ENCODE results near the gene TACC2.

The TACC2 gene

DNA sequence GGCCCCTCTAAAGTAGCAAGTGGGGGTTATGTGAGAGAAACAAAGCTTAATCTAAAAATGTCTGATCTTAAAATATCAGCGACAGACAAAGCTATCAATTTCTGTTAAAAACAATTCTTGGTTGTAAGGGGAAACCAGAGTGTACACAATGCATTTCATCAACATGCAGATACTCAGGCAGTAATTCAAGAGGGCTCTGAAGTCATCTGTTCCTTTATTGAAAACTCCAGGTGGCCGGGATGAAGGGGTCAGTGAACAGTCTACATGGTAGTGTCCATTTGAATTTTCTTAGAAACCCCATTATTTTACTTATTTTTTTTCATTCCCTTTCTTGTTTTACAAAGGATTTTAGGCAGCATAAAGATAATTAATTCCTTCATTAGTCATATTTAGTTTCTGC lies 245.5 kb downstream of the TACC2 start:
- peak; percentile 48 for DNase-seq

DNA sequence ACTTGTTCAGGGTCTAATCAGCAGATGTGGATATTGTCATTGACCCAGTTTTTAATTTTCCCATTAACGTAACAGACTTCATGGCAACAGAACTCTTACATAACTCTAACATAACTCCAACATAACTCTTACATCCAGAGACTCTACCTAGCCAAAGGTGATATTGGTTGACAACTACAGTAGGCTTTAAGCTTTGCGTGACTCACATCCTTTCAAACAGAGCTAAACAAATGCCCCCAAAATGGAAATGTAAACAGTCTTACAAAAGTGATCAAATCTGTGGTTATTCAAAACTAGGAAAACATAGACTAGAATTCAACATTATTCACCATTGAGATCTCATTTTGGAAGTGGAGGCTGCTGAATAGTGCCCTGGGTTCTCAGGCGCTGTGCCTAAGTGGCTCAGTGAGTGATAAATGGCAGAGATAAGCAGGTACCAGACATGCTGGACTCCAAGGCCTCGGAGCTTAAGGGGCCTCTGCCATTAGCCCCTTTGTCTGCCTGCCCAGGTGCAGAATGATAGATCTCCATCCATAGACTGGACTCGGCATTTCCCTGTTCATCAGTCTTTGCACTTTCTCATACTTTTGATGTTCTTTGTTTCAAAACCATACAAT lies 247.8 kb downstream of the TACC2 start:
- DNase-seq = no peak

GRCh38 chr10:122237331-122237990 lies 248.5 kb downstream of the TACC2 start:
- no peak for DNase-seq

- no peak for DNase-seq
Measured at GRCh38 chr10:122239578-122240257, 250.8 kb downstream of the TACC2 start.

- DNase-seq = no peak
Measured at GRCh38 chr10:122240401-122240800, 251.4 kb downstream of the TACC2 start.

GRCh38 chr10:122241836-122242235 lies 252.9 kb downstream of the TACC2 start:
- DNase-seq = no peak

- DNase-seq = peak; percentile 48
Measured at GRCh38 chr10:122243550-122243949, 254.6 kb downstream of the TACC2 start.

GRCh38 chr10:122244001-122244975 lies 255.3 kb downstream of the TACC2 start:
- DNase-seq = no peak

DNA sequence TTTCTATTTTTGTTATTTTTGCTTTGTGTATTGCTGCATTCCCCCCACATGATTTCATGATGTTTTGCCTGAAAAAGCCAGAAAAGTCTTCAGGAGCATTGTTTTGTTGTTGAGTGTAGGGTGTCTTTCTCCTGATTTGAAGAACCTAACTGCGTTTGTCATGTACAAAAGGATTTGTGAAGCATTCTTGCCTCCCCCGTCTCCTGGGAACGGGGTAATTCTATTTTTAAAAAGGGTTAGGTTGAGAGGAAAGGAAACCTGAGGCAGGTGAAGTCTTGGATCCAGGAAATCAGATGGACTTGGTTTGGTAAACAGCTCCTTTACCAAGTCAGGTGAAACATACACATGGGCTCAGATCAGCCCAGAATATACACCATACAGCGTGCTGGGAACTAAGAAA lies 256.2 kb downstream of the TACC2 start:
- no peak for DNase-seq

GRCh38 chr10:122245897-122246296 lies 256.9 kb downstream of the TACC2 start:
- DNase-seq = no peak

GRCh38 chr10:122246830-122247520 lies 258.0 kb downstream of the TACC2 start:
- no peak for DNase-seq

DNA sequence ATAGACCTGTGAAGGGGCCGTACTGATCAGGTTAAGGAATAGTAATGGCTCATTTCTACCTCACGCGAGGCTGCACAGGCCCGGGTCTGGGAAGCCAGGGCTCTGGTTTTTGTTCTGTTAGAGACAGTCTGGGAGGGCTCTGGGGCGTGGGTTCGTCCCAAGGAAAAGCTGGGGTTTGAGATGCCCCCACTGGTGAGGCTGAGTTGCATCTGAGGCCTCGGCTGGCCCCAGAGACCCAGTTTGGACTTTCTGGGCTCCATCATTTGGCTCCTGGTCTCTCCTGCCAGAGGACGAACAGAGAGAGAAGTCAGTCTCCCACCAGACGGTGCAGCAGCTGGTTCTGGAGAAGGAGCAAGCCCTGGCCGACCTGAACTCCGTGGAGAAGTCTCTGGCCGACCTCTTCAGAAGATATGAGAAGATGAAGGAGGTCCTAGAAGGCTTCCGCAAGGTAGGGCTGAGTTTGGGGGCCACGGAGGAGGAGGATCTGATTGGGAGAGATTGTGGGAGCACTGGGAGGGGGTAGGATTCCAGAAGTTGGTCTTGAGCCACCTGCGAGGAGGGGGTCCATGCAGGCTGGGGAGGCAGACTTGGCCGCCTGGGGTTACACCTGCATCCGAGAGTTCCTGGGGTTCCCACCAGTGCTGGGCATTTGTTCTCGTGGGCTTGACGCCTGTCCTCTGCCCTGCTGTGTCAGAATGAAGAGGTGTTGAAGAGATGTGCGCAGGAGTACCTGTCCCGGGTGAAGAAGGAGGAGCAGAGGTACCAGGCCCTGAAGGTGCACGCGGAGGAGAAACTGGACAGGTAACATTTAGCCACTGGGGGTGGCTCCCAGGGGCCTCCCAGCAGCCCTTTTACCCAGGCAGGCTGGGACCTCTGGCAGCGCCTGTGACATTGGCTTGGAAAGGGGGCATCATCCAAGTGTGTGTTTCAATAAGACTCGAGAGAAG lies 259.7 kb downstream of the TACC2 start:
- no peak for DNase-seq

DNA sequence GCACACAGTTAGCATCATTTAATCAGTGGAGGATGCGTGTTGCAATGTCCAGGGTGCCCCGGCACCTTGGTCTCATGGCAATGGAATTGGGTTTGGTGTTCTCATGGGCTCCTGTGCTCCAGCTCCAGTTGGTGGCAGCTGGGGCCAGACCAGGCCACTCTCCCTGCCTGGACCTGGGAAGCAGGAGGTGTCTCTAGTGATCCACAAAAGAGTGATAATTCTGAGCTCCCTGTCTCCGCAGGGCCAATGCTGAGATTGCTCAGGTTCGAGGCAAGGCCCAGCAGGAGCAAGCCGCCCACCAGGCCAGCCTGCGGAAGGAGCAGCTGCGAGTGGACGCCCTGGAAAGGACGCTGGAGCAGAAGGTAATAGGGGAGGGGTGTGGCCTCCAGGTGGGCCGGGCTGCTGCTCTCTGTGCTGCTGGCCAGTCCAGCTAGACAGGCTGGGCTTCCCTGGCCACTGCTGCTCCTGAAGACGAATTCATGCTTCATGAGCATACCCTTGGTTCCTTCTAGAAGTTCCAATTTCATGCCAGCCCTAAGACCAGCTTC lies 260.4 kb downstream of the TACC2 start:
- no peak for DNase-seq

DNA sequence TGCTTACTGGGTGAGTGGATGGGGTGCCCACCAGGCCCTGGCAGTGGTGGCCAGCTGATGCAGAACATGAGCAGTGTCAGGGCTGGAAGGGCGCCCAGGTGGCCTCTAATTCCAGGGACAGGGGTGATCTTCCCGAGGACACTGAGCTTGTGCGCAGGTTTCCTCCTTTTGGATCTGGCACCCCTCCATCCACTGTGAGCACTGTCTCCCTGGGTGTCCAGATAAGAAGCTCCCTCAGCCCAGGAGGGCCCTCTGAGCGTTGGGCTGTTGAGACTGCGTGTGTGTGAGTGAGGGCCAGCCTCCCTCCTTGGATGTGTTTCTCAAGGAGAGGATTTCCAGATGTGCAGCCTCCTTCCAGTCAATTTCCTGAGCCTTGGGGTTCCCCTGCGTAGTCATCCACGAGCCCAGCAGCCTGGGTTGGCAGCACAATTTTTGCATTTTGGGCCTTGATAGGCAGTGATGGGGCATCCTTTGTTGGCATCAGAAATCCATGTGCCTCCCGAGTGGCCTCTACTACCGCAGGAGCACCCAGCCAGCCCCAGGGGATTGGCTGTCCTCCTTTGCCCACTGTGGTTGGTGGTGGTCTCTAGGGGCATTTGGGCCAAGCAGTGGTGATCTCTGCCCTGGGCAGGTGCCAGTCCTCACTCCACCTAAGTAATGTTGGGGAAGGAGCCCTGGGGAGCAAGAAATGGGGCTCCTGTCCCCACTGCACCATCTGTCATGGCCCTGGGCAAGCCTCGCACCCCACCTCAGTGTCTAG lies 261.2 kb downstream of the TACC2 start:
- no peak for DNase-seq

DNA sequence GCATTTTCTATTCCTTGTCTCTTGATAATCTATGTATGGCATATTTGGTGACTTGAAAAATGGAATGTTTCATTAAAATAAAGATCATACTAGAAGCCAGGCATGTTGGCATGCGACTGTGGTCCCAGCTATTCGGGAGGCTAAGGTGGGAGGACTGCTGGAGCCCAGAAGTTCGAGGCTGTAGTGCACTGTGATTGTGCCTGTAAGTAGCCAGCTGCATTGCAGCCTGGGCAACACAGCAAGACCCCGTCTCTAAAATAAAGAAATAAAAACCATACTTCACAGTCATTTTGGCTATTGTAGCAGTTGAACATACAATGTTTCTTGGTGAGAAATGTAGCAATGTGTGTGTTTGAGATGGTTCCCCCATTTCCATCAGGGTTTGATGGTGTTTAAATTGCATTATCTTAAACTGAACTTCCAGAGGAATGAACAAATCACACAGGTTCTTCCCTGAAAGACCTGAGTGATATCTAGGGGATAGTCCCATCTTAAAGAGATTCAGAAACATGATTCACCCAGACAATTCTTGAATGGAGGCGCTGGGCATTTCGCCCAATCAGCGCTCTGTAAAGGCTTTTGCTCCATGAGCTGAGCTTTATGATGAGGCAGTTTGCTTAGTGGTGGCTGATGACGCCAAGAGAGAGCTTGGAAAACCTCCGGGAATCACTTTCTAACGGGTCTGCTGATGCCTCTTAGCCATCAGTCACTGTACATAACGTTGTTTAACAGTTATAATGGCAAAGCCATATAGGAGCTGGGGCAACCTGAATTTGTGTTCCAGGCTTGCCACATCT lies 262.7 kb downstream of the TACC2 start:
- DNase-seq = no peak

GRCh38 chr10:122252805-122253204 lies 263.8 kb downstream of the TACC2 start:
- no peak for DNase-seq

DNA sequence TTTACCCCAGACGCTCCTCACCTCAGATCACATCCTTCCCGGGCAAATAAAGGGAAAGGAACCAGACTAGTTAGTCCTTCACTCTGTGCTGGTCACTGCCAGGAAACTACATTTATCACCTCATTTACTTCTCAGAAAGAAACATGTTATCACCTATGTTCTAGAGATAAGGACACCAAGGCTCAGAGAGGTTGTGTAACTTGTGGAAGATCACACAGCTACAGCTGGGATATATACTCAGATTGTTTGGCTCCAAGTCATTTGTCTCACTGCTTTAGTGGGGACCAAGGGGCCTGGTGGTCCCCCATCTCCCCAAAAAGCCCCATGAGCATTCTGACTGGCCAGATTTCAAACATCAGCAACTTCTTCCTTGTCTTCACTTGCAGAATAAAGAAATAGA lies 264.6 kb downstream of the TACC2 start:
- DNase-seq = no peak

DNA sequence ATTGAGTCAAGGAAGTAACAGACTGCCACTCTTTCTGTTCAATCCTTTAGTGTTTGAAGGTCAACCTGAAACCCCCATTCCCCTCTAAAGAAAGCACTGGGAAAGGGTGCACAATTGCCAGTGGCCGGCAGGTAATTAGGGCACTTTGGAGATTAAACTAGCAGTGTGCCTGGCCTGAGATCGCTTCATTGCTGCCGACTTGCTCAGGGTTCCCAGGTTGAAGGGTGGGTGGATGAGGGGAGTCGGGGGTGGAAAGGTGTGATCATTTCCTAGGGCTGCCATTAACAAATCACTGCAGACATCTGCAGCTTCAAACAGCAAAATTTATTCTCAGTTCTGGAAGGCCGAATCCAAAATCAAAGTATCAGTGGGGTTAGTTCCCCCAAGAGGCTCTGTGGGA lies 265.9 kb downstream of the TACC2 start:
- no peak for DNase-seq

All from right hindlimb (tissue), 1 donor.